ENCODE measurements around the gene C10orf95.

C10orf95 gene

GRCh38 chr10:102413806-102414561 lies 37.4 kb downstream of the C10orf95 start:
- no peak for ATAC-seq

- ATAC-seq, result peak; percentile 41 to 51
Measured at GRCh38 chr10:102413053-102413705, 38.2 kb downstream of the C10orf95 start.

DNA sequence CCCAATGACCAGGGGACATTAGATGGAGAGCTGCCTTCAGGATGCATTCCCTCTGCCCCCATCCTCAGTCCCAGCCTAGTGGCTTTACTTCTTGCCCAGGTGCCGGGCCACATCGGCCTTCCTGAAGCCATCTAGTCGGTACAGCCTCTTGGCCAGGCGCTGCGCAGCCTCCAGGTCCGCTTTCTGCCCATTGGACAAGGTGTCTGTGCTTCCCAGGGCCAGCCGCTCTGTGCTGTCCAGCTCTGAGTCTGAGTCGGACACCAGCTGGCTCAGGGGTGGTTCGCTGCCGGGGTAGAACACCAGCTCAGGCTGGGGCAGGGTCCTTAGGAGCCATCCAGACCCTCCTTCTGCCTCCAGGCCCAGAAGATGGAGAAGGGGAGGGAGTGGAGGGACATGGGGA lies 39.0 kb downstream of the C10orf95 start:
- no peak for ATAC-seq

- ATAC-seq, result no peak
Measured at GRCh38 chr10:102411341-102412255, 39.7 kb downstream of the C10orf95 start.

DNA sequence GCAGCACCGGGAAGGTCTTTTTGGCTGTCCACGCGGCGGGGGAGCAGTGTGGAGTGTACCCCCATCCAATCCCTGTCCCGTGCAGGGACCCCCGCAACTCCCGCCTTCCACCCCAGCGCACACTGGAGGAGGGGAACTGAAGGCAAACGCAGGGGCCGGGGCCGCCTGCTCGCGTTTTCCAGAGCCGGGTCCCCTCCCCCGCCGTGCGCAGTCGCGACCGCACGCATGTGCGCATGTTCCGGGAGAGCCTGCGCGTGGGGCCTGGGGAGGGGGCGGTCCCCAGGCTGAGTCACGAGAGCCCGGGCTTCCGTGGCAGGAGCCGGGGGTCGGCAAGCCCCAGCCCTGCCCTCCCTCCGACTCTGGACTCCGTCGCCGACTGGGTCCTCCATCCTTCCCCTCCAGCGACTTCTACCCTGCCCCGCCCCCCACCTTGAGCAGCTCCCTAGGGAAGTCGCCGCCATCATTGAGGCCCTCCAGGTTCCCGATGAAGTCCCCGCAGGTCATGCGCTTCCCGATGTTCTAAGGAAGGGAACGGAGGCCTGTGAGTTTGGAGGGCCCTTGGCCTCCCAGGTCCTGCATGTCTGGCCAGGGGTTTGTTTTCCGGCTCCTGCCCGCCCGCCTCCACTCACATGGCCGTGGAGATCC lies 40.8 kb downstream of the C10orf95 start:
- no peak for ATAC-seq

DNA sequence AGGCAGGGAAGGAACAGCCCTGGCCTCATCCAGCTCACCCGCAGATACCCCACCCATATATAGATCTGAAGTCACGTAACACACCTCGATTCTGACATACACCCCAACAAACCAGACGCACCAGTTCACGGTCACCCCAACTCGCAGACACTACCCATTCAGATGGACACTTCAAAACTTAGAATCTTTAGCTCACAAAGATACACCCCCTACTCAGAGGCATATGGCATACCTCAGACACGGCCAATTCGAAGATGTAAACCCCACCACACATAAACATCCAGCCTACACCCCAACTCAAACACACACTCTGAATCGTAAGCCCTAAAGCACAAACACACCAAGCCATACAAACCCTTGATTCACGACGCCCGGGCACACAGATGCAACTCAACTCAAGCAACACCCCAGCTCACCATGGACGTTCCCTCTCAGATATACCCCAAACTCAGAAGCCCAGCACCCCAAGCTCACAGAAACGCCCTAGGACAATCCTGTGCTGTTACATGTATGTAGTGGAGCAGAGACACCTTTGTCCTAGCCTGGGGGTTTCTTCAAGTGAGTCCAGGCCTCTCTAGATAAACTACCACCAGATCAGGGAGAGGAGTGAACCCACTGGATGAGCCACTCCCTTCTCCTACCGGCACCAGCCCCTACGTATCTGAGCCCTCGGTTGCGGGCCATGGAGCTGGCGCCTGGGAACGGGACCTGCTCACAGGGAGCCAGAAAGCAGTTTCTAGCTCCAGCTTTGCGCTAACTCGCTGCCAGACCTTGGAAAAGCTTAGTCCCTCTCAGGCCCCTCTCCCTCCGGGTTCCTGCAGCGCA lies 41.5 kb downstream of the C10orf95 start:
- ATAC-seq, result no peak

GRCh38 chr10:102408728-102409603 lies 42.4 kb downstream of the C10orf95 start:
- peak; percentile 58 to 64 for ATAC-seq

- ATAC-seq, result peak in 1 of 2 donors; percentile 8
Measured at GRCh38 chr10:102408131-102408727, 43.1 kb downstream of the C10orf95 start.

- ATAC-seq, result no peak
Measured at GRCh38 chr10:102407425-102408130, 43.8 kb downstream of the C10orf95 start.

- no peak for ATAC-seq
Measured at GRCh38 chr10:102406815-102407214, 44.5 kb downstream of the C10orf95 start.

- no peak for ATAC-seq
Measured at GRCh38 chr10:102405632-102406031, 45.7 kb downstream of the C10orf95 start.

- no peak for ATAC-seq
Measured at GRCh38 chr10:102405108-102405571, 46.2 kb downstream of the C10orf95 start.

DNA sequence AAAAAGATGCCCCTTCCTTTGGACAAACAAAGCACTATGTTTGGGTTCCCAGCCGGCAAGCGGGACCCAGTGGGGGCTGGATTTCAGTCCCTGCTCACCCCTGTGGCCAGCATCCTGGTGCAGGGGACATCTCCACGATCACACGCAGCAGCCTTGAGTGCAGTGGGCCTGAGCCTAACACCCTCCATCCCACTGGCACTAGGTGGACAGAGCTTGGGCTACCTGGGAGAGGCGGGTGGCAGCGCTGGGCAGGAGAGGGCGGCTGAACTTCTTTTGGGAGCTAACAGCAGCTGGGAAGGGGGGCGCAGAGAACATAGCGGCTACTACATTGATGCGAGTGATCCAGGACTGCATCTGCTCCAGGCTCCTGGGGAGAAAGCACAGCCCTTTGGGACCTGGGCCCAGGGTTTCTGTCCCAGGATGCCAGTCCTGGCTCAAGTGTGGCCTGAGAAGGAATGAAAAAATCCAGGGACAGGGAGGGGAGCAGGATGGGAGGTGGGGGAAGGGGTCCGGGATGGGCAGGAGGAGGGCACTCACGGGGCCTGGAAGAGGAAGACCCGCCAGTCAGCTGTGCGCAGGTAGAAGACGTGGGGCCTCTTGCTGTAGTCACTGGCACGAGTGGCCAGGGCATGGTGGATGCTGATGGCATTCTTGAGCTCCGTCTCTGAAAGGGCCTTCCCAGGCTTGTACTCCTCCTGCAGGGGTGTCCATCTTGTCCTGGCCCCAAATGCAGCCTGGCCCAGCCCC lies 46.8 kb downstream of the C10orf95 start:
- ATAC-seq, result no peak

GRCh38 chr10:102403115-102403514 lies 48.2 kb downstream of the C10orf95 start:
- no peak for ATAC-seq

GRCh38 chr10:102402512-102402896 lies 48.8 kb downstream of the C10orf95 start:
- ATAC-seq, result no peak

DNA sequence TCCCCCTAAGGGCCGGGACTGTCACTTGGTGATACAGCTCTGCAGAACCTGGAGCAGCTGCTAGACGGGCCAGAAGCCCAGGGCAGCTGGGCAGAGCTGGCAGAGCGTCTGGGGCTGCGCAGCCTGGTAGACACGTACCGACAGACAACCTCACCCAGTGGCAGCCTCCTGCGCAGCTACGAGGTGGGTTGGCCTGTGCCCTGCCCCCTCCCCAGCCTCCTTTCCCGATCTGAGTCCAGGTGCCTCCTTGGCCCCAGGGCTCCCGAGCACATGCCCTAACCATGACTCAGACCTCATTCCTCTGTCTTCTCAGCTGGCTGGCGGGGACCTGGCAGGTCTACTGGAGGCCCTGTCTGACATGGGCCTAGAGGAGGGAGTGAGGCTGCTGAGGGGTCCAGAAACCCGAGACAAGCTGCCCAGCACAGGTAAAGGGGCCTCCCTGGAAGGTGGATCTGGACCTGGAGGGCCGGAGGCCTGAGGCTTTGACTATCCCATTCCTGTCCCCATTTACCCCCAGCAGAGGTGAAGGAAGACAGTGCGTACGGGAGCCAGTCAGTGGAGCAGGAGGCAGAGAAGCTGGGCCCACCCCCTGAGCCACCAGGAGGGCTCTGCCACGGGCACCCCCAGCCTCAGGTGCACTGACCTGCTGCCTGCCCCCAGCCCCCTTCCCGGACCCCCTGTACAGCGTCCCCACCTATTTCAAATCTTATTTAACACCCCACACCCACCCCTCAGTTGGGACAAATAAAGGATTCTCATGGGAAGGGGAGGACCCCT lies 49.4 kb downstream of the C10orf95 start:
- no peak for ATAC-seq

- ATAC-seq, result no peak
Measured at GRCh38 chr10:102401342-102401654, 50.0 kb downstream of the C10orf95 start.
